Ishikawa (cell line): ENCODE measurements around the gene ZXDC.

ENCODE experiments used
- CEBPB ChIP-seq: IDR thresholded peaks from 2 replicates; pipeline ENCODE4 v1.6.1; 2012
- CREB1 ChIP-seq: IDR thresholded peaks from 2 replicates; pipeline ENCODE4 v1.6.1; 2012; ENCODE audit warnings: low read depth
- EGR1 ChIP-seq: IDR thresholded peaks from 2 replicates; pipeline ENCODE4 v1.6.1; 2012
- EP300 ChIP-seq: IDR thresholded peaks from 2 replicates; pipeline ENCODE4 v1.6.1; 2012; ENCODE audit warnings: borderline replicate concordance
- FOXM1 ChIP-seq: IDR thresholded peaks from 2 replicates; pipeline ENCODE4 v1.6.1; 2012; ENCODE audit warnings: low read depth, borderline replicate concordance
- MAX ChIP-seq: IDR thresholded peaks from 2 replicates; pipeline ENCODE4 v1.6.1; 2012
- NFIC ChIP-seq: IDR thresholded peaks from 2 replicates; pipeline ENCODE4 v1.6.1; 2012
- RAD21 ChIP-seq: IDR thresholded peaks from 2 replicates; pipeline ENCODE4 v1.6.1; 2012; ENCODE audit warnings: low read depth
- REST ChIP-seq: IDR thresholded peaks from 2 replicates; pipeline ENCODE4 v1.6.1; 2012; ENCODE audit warnings: low read depth, mild to moderate bottlenecking
- TAF1 ChIP-seq: IDR thresholded peaks from 2 replicates; pipeline ENCODE4 v1.6.1; 2012; ENCODE audit warnings: low read depth, mild to moderate bottlenecking
- TCF12 ChIP-seq: IDR thresholded peaks from 2 replicates; pipeline ENCODE4 v1.6.1; 2012; ENCODE audit warnings: low read depth
- TEAD4 ChIP-seq: IDR thresholded peaks from 2 replicates; pipeline ENCODE4 v1.6.1; 2012
- YY1 ChIP-seq: IDR thresholded peaks from 2 replicates; pipeline ENCODE4 v1.6.1; 2012; ENCODE audit warnings: low read depth
- ZBTB7A ChIP-seq: IDR thresholded peaks from 2 replicates; pipeline ENCODE4 v1.6.1; 2012; ENCODE audit warnings: low read depth
- TF ChIP-seq, protein P1 (sequence below): IDR thresholded peaks from 2 replicates; pipeline ENCODE4 v1.6.1; 2012

Gene ZXDC

DNA sequence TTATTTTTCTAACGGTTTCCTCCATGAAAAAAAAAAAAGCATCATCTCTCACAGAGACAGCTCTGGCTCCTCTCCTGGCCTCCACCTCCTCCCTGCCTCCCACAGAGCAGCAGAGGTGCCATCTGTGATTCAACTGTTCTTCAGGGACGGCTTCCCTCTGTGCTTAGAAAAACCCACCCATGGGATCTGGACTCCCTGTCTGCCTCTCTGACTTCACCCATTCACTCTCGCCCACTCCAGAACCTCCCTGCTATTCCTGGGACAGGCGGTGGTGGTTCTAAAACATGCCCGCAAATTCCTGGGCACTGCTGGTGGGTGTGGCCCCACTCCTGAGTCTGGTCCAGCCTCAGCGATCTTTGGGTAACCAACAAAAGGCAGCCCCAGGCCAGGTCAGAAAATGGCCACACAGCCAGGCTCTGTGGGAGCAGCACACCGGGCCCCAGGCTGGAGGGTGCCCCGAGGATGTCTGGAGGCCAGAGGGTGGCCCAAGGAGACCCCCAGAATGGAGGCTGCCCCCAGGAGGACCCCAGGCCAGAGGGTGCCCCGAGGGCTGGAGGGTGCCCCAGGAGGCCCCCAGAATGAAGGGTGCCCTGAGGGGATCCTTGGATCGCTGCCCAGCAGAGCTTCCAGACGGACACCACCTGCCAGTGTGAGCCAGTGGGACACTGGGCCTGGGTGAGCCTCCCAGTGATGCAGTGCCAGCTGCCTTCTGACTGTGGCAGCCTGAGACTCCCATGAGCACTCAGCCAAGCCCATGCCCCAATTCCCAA, 45.6 kb upstream of the ZXDC start:
- TF ChIP-seq TAF1 (no peak), RAD21 (no peak), CEBPB (no peak), EP300 (no peak), MAX (no peak), TEAD4 (no peak), FOXM1 (no peak), TCF12 (no peak), CREB1 (no peak), ZBTB7A (no peak), NFIC (no peak)
- TF ChIP-seq, protein P1, sequence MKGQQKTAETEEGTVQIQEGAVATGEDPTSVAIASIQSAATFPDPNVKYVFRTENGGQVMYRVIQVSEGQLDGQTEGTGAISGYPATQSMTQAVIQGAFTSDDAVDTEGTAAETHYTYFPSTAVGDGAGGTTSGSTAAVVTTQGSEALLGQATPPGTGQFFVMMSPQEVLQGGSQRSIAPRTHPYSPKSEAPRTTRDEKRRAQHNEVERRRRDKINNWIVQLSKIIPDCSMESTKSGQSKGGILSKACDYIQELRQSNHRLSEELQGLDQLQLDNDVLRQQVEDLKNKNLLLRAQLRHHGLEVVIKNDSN = no peak

DNA sequence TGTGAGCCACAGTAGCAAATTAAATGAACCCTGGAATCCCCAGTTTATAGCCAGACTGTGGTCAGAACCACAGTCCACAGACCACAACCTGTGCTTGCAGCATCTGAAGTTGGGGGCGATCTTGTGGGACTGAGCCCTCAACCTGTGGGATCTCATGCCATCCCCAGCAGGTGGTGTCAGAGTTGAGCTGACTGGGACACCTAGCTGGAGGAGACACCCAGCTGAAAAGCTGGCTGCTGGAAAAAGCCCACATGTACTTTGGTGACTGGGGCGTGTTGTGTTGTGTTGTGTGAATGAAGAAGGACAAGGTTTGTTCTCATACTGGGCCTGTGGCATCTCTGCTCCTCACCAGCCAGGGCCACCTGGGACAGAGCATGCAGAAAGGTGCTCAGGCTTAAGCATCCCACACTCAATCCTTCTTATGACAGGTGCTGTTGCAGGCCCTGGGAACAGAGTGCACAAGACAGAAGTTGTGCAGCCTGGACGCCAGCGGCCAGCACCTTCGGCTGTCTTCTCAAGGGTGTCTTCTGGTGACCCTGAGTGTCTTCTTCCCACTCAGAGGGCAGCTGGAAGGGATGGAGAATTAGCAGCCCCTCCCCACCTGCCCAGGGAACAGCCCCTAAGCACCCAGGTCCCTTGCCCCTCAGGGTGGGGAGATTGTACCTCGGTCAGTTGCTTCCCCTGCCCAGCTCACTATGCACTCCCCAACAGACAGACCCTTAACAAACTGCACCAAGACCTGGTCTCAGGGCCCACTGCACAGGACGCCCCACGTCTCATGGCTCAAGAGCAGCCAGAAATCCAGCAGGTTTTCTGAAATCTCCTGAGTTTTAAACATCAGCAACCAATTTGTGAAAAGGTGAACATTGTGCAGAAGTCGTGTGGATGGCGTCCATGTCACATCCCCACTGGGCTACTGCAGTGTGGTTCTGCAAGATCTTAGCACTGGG, 44.1 kb upstream of the ZXDC start:
- TF ChIP-seq TEAD4 (no peak), TAF1 (no peak), EP300 (no peak), EGR1 (no peak), ZBTB7A (no peak), CREB1 (no peak)

DNA sequence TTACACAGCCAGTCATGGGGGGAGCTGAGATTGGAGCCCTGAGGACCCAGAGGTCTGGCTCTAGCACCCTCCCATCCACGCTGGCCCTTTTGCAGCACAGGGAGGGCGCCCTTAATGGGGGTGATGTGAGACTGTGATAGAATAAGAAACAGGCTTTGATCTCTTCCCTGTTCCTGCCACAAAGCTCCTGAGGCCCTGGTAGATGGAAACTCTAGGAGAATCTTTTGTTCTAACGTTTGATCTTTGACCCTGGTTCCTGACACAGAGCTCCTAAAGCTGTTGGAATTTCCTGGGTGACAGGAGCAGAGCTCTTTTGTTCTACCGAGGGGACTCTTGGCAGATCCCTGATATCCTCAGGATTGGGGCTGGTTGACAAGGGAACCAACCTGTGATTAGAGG, 43.1 kb upstream of the ZXDC start:
- TF ChIP-seq CEBPB (no peak), CREB1 (no peak), TAF1 (no peak), TEAD4 (no peak), NFIC (no peak), REST (no peak), EP300 (no peak), RAD21 (no peak), MAX (no peak), EGR1 (no peak), TCF12 (no peak), YY1 (no peak), ZBTB7A (no peak), FOXM1 (no peak)
- TF ChIP-seq, protein P1 = no peak

DNA sequence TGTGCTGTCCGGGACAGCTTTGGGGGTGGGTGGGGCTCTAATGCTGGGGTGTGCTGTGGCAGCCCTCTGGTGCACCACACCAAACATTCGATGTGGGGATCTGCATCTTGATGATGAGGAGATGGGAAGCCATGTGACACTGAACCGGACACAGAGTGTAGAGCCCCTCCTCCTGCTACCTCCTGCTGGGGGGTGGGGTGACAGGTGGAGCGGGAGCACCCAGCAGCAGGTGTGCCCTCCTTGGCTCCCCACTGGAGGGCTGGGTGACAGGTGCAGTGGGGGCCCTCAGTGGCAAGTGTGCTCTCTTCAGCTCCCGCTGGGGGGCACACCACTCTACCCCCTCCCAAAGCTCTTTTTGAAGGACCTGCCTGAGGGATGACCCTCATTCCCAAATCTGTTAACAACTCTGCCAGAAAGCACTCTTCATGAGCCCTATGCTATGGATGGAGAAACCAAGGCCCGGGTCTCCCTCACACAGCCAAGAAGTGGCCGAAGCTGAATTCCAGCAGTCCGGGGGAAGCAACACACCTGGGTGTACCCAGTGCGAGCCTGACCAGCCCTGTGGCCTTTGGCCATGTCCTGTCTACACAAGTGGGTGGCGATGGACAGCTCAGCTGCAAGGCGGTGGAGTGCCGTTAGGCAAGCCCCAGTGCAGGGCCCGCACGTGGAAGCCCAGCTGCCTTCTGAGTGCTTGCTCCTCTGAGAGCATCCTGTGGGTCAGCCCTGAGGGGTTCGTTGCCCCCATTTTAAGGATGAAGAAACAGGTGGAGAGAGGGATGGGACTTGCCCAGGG, 42.5 kb upstream of the ZXDC start:
- TF ChIP-seq ZBTB7A (no peak), NFIC (no peak), REST (no peak), MAX (no peak), FOXM1 (no peak), CREB1 (no peak), CEBPB (no peak), YY1 (no peak), TCF12 (no peak), RAD21 (no peak), EGR1 (no peak)
- TF ChIP-seq, protein P1 = no peak
